ENCODE results near the gene CLN6. TPM values are rescaled to one million over a fixed set of nuclear protein-coding genes. Genes with fewer than 3 reads are reported as not detected.
"Not testable (repeated sequence)": the region's sequence is repeated elsewhere in the genome, so short reads cannot be mapped to it uniquely, and the experiment has no call there.

CLN6 gene
- total and polyA plus RNA-seq, 2 donors: 17.3 to 22.0 TPM

GRCh38 chr15:68223171-68223570 is 6.4 kb downstream of the CLN6 start:
- H3K4me3 ChIP-seq (ENCODE audit: low read depth, low read length): no peak overlapping the region
- DNase-seq (ENCODE audit: extremely low spot score): no peak
- no peak overlapping the region for H3K27ac ChIP-seq (ENCODE audit: low read depth)
- H3K4me1 ChIP-seq (ENCODE audit: insufficient read depth): no peaks in the 10 kb centered on the region
- H3K36me3 ChIP-seq (ENCODE audit: insufficient read depth): no peaks in the 10 kb centered on the region
- WGBS: 93% methylated on average over 6 of the region's 6 CpGs

DNA sequence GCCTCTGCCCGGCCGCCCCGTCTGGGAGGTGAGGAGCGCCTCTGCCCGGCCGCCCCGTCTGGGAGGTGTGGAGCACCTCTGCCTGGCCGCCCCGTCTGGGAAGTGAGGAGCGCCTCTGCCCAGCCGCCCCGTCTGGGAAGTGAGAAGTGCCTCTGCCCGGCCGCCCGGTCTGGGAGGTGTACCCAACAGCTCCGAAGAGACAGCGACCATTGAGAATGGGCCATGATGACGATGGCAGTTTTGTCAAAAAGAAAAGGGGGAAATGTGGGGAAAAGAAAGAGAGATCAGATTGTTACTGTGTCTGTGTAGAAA is 7.1 kb downstream of the CLN6 start:
- 95% methylated on average over 18 of the region's 18 CpGs for WGBS
- H3K4me3 ChIP-seq (ENCODE audit: low read depth, low read length); DNase-seq (ENCODE audit: extremely low spot score); H3K27ac ChIP-seq (ENCODE audit: low read depth); H3K36me3 ChIP-seq (ENCODE audit: insufficient read depth); H3K4me1 ChIP-seq (ENCODE audit: insufficient read depth): not testable (repeated sequence)

DNA sequence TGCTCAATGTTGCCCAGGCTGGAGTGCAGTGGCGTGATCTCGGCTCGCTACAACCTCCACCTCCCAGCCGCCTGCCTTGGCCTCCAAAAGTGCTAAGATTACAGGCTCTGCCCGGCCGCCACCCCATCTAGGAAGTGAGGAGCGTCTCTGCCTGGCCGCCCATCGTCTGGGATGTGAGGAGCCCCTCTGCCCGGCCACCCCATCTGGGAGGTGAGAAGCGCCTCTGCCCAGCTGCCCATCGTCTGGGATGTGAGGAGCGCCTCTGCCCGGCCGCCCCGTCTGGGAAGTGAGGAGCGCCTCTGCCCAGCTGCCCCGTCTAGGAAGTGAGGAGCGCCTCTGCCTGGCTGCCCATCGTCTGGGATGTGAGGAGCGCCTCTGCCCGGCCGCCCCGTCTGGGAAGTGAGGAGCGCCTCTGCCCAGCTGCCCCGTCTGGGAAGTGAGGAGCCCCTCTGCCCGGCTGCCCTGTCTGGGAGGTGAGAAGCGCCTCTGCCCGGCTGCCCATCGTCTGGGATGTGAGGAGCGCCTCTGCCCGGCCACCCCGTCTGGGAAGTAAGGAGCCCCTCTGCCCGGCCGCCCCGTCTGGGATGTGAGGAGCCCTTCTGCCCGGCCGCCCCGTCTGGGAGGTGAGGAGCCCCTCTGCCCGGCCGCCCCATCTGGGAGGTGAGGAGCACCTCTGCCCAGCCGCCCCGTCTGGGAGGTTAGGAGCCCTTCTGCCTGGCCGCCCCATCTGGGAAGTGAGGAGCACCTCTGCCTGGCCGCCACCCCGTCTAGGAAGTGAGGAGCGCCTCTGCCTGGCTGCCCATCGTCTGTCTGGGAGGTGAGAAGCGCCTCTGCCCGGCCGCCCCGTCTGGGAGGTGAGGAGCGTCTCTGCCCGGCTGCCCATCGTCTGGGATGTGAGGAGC is 7.7 kb downstream of the CLN6 start:
- H3K36me3 ChIP-seq (ENCODE audit: insufficient read depth); H3K4me1 ChIP-seq (ENCODE audit: insufficient read depth); DNase-seq (ENCODE audit: extremely low spot score); H3K4me3 ChIP-seq (ENCODE audit: low read depth, low read length); H3K27ac ChIP-seq (ENCODE audit: low read depth): not testable (repeated sequence)
- 92% methylated on average over 55 of the region's 55 CpGs for WGBS

DNA sequence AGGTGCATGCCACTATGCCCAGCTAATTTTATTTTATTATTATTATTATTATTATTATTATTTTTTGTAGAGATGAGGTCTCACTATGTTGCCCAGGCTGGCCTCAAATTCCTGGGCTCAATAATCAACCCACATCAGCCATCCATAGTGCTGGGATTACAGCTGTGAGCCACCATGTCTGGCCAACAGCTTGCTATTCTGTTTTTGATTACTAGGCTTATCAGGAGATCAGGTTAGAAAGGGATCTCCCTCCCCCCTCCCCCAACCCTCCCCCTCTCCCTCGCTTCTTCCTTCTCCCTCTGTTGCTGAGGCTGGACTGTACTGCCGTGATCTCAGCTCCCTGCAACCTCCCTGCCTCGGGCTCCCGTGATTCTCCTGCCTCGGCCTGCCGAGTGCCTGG is 8.6 kb downstream of the CLN6 start:
- Histone ChIP-seq H3K4me1 (ENCODE audit: insufficient read depth) (no peaks in the 10 kb centered on the region), H3K4me3 (ENCODE audit: low read depth, low read length) (no peak overlapping the region), H3K36me3 (ENCODE audit: insufficient read depth) (no peaks in the 10 kb centered on the region), H3K27ac (ENCODE audit: low read depth) (no peak overlapping the region)
- WGBS: 93% methylated on average over 6 of the region's 6 CpGs
- DNase-seq (ENCODE audit: extremely low spot score): no peak

- H3K4me1 ChIP-seq (ENCODE audit: insufficient read depth): no peaks in the 10 kb centered on the region
- no peak overlapping the region for H3K4me3 ChIP-seq (ENCODE audit: low read depth, low read length)
- no peaks in the 10 kb centered on the region for H3K36me3 ChIP-seq (ENCODE audit: insufficient read depth)
- H3K27ac ChIP-seq (ENCODE audit: low read depth): no peak overlapping the region
- DNase-seq (ENCODE audit: extremely low spot score): no peak
- 94% methylated on average over 2 of the region's 2 CpGs for WGBS
Measured at GRCh38 chr15:68220489-68220888, 9.0 kb downstream of the CLN6 start.

DNA sequence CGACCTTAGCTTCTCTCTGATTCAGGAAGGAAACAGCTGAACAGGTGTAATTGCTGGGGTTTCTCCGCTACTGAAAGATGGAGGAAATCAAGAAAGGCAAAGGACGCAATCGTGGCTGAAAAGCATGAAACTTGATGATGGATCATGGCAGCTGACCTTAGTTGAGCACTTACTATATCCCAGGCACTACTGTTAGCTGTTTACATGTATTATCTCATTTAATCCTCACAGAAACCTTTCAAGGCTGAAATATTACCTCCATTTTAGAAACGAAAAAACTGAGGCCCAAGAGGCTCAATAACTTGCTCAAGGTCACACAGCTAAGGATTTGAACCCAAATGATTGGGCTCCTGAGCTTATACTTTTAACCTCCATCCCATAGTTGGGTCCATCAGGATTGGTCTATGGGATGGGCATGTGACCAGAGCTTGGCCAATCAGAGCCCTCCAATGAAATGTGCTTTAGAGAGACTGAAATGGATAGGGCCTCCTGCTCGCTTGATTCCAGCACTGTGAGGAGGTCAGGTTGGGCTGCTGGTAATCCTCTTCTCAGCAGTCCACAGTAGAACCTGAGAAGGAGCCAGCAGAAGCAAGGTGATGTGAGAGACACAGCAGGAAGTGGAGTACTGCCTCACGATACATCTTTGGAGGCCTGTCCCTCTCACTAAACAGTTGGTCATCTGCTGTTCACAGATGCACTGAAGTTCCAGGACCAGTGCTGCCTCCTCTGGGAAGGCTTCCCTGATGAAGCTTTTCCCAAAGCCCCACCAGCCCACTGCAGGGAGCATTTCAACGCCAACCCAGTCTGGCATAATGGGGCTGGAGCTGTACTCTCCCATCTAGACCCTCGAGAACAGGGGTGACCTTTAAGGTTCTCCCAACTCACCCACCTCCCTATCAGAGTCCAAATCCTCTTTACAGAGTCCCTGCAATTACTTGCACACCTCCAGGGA is 10.4 kb downstream of the CLN6 start:
- no peak overlapping the region for H3K27ac ChIP-seq (ENCODE audit: low read depth)
- 97% methylated on average over 9 of the region's 9 CpGs for WGBS
- no peaks in the 10 kb centered on the region for H3K4me1 ChIP-seq (ENCODE audit: insufficient read depth)
- no peak for DNase-seq (ENCODE audit: extremely low spot score)
- no peak overlapping the region for H3K4me3 ChIP-seq (ENCODE audit: low read depth, low read length)
- no peaks in the 10 kb centered on the region for H3K36me3 ChIP-seq (ENCODE audit: insufficient read depth)

DNA sequence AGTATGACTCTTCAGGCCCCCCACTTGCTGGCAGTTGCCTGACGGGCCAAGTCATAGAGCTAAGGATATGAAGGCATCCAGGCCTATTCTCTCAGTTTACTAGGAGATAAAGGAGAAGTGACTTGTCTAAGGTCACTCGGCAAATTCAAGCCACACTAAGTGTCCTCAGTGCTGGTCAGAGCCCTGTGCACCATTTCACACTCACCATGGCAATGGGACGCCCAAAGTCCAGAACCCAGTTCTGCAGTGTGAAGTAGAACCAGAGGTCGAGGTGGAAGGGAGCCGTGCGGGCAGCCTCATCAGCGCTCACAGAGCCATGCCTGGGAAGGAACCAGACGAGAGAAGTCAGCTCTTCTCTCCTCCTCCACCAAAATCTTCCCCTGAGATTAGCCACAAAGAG is 11.2 kb downstream of the CLN6 start:
- DNase-seq (ENCODE audit: extremely low spot score): no peak
- WGBS: 96% methylated on average over 8 of the region's 8 CpGs
- Histone ChIP-seq H3K4me3 (ENCODE audit: low read depth, low read length) (no peak overlapping the region), H3K4me1 (ENCODE audit: insufficient read depth) (no peaks in the 10 kb centered on the region), H3K36me3 (ENCODE audit: insufficient read depth) (no peaks in the 10 kb centered on the region), H3K27ac (ENCODE audit: low read depth) (no peak overlapping the region)

DNA sequence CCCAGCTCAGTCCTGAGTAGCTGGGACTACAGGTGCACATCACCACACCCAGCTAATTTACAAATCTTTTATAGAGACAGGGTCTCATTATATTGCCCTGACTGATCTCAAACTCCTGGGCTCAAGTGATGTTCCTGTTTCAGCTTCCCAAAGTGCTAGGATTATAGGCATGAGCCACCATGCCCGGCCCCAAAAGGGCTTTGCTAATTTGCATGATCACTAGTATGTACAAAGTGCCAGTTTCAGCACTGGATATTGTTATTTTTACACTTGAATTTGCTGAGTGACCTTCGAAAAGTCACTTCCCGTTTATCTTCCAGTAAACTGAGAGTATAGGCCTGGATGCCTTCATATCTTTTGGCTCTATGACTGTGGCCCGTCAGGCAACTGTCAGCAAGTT is 12.2 kb downstream of the CLN6 start:
- WGBS: 83% methylated on average over 4 of the region's 4 CpGs
- DNase-seq (ENCODE audit: extremely low spot score): no peak
- H3K36me3 ChIP-seq (ENCODE audit: insufficient read depth): no peaks in the 10 kb centered on the region

DNA sequence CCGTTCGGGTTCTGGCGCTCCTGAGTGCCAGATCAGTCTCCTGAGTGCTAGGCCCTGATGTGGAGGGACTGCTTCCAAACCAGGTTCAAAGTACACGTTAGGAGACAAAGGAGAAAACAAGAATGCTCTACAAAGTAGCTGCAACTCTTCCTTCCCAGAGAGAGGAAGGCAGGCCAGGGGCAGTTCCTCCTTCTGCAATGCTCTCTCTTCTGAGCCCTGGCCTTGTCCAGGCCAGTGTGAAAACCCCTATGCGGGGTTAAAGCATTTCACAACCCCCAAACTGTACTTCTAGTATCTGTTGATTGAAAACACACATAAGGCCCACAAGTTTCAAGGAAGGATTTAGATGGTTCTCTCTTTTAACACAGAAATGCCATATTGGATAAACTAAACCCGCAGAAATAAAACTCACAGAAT is 14.7 kb downstream of the CLN6 start:
- H3K27ac ChIP-seq (ENCODE audit: low read depth): no peak overlapping the region
- no peak overlapping the region for H3K4me3 ChIP-seq (ENCODE audit: low read depth, low read length)
- no peaks in the 10 kb centered on the region for H3K4me1 ChIP-seq (ENCODE audit: insufficient read depth)
- no peaks in the 10 kb centered on the region for H3K36me3 ChIP-seq (ENCODE audit: insufficient read depth)
- DNase-seq (ENCODE audit: extremely low spot score): no peak
- 77% methylated on average over 6 of the region's 6 CpGs for WGBS

More for the DNA sequence above, 12.2 kb downstream of the CLN6 start:
- Histone ChIP-seq H3K4me1 (ENCODE audit: insufficient read depth) (no peaks in the 10 kb centered on the region), H3K4me3 (ENCODE audit: low read depth, low read length) (no peak overlapping the region), H3K27ac (ENCODE audit: low read depth) (no peak overlapping the region)

DNA sequence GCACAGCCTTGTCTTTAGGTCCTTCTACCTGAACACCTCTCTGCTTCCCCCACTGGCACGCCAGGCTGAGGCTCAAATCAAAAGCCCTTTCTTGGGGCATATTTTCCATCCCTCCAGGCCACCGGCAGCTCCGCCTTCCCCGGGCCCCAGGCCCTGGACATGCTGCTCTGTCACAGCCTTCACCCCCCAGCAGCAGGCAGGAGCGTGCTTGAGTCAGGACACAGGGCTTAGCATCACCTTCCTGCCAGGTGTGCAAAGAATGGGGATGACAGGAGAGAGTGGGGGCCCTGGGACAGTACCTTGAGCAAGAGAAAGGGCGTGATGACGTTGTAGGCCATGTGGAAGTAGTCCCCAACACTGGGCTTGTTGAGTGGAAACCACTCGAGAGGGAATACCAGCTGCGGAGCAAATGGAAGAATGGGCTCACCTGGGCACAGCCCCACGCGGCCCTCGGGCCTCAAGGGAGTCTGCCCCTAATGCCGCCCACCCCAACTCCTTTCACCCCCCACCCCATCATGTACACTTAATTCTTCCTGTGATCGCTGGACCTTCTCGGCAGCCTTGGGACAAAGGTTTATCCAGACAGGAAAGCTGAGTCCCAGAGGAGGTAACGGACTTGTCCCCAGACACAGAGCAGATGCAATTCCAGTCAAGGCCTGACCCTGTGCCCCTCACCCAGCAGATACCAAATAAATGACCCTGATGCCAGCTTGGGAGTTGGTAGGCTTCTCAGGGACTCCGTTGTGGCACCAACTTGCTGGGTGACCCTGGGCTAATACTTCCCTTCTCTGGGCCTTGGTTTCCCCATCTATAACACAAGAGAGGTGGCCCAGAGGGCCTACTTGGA is 15.3 kb downstream of the CLN6 start:
- Histone ChIP-seq H3K4me3 (ENCODE audit: low read depth, low read length) (no peak overlapping the region), H3K4me1 (ENCODE audit: insufficient read depth) (no peaks in the 10 kb centered on the region), H3K27ac (ENCODE audit: low read depth) (no peak overlapping the region), H3K36me3 (ENCODE audit: insufficient read depth) (no peaks in the 10 kb centered on the region)
- no peak for DNase-seq (ENCODE audit: extremely low spot score)
- WGBS: 95% methylated on average over 17 of the region's 17 CpGs

- WGBS: 90% methylated on average over 6 of the region's 6 CpGs
Measured at GRCh38 chr15:68213491-68213845, 16.1 kb downstream of the CLN6 start.

DNA sequence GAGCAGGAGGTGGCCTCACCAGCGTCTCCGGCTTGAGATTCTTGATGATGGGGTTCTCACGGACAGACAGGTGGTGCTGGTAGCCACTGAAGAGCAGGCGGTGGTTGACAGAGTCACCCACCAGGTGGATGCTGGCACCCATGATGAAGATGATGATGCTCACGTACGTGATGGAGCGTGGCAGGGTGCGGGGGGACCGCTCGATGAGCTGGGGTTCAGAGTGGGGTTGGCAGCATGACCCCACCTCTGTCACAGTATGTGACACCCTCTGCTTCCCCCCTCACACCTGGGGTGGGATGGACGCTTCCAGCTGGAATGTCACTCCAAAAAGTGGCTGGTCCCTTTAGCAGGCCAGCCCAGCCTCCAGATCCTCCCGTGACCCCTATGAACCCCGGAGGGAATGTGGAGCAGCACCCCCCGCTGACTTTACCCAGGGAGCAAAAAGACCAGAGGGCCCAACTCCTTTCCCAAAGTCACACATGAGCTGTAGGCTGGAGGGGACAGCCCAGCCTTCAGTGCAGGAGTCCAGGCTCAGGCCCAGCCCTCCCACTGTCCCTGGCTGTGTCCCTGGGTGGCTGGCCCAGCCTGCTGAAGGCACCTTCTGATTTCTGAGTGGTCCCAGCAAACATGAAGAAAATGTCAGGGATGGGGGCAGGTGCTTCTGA is 17.7 kb downstream of the CLN6 start:
- 90% methylated on average over 14 of the region's 14 CpGs for WGBS
- H3K27ac ChIP-seq (ENCODE audit: low read depth): no peak overlapping the region

More at GRCh38 chr15:68213491-68213845, 16.1 kb downstream of the CLN6 start:
- H3K4me3 ChIP-seq (ENCODE audit: low read depth, low read length); H3K36me3 ChIP-seq (ENCODE audit: insufficient read depth); H3K27ac ChIP-seq (ENCODE audit: low read depth); H3K4me1 ChIP-seq (ENCODE audit: insufficient read depth); DNase-seq (ENCODE audit: extremely low spot score): not testable (repeated sequence)

More for the DNA sequence above, 17.7 kb downstream of the CLN6 start:
- H3K4me3 ChIP-seq (ENCODE audit: low read depth, low read length): no peak overlapping the region
- DNase-seq (ENCODE audit: extremely low spot score): no peak
- H3K4me1 ChIP-seq (ENCODE audit: insufficient read depth): no peaks in the 10 kb centered on the region
- no peaks in the 10 kb centered on the region for H3K36me3 ChIP-seq (ENCODE audit: insufficient read depth)
